Fibroblast of gingiva (primary cell): ENCODE results near the gene PCCA.

ENCODE experiments used
- DNase-seq: peaks from one replicate; pipeline ENCODE4 v3.0.0-alpha.2; 2011; ENCODE audit warnings: low read depth

PCCA gene

GRCh38 chr13:100432611-100433010 lies 343.7 kb downstream of the PCCA start:
- DNase-seq, result no peak

DNA sequence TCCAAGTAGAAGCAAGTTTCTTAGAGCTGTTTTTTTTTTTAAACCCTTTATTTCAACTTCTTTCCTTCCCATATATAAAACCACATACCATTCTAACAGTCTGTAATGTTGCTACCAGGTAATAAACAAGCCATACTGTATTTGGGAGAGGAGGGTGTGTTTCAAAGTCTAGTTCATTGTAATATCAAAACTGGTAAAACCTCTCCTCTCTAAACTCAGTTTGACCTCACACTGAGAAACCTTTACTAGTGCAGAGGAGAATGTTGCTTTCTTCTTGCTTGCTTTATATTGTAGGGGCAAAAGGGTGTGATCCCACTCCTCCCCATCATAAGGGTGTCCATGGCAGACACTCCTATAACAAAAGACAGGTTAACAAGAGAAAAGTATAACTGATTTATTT lies 344.6 kb downstream of the PCCA start:
- DNase-seq, result no peak

DNA sequence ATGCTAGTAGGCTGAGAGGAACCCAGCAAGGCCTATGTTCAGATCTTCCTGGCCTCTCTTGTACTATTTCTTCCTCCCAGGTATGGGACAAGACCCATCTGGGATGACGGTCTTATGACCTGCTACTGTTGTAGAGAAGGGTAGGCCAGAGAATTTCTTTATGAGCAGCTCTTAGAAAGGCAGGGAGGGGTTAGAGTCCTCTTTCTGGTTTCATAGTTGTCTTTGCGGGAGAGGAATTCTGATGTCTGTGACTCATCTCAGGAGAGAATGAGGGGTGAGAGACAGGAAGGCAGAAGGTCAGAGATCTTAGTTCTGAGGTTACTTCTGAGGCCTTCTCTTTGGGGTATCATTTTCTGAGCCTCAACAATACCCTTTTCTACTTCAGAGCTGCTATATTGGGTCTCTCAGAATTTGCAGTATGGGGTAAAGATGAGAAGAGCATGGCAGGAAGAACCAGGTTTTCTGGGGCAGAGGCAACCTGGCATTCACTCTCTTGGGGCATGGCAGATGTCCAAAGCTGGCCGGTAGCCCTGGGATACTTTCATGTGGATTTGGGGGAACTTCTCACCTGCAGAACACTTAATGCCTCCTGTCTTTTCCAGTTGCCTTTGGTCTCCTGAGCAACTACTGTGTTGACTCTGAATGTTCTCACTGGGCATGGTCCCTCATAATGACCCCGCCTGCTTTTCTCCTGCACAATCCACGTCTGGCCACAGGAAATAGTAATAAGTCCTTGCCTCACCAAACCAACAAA lies 345.3 kb downstream of the PCCA start:
- DNase-seq, result peak; percentile 22

DNA sequence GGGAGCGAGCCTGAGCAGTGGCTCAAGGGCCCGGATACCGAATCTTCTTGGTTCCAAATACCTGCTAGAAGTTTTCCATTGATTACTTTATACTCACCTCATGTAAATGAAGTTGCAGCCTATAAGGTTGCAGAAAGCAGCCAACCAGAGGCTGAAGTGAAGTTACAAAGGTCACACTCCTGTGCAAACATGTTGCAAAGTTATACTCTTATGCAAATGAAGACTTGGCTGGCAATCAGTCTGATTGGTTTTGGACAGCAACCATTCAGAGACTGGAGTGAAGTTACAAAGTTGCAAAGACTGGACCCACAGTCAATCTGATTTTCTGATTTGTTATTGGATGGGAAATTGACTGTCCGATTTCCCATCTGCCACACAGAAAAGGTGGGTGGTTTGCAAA lies 347.2 kb downstream of the PCCA start:
- no peak for DNase-seq

GRCh38 chr13:100438059-100438788 lies 349.3 kb downstream of the PCCA start:
- DNase-seq, result no peak

DNA sequence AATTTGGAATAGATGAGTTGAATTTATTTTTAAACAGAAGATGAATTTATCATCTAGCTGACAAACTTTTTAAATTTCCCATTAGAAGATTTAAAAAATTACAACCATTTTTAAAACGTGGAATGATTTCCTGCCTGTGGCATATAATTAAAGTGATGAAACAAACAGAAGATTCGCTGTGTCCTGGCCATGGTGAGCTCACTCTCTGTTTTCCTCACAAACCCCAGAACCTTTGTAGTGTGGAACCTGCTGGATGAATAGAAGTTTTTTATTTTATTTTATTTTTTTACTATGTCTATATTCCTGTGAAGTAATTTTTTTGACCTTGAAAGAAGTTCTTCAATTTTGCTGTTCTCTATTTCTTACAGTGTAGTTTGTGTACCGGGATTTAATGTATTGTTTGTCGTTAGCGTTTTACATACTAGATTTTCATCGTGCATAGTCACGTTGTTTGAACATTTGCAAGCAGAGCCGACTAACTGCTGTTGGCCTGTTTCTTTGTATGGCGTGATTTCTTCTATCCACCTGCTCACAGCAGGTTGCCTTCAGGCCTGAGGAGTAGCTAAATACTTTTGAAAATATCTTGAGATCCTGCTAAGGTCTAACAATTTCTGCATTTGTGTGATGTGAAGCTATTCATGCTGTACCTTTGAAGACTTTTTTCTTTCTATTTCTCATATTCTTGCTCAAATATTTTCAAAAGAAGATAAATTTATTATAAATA lies 350.5 kb downstream of the PCCA start:
- DNase-seq, result no peak

GRCh38 chr13:100440751-100441425 lies 352.0 kb downstream of the PCCA start:
- peak; percentile 37 for DNase-seq

GRCh38 chr13:100442095-100442832 lies 353.4 kb downstream of the PCCA start:
- no peak for DNase-seq

- DNase-seq, result no peak
Observed at GRCh38 chr13:100443278-100443997, 354.5 kb downstream of the PCCA start.

DNA sequence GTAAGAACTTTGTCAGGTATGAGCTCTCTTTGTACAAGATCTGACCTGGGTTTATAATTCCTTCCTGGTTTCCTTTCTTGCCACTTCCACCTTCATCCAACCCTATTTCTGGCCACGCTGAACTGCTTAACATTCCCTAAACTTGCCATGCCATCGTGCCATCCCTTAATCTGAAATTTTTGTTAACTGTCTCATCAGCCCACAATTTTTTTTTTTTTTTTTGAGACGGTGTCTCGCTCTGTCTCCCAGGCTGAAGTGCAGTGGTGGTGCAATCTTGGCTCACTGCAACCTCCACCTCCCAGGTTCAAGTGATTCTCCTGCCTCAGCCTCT lies 355.1 kb downstream of the PCCA start:
- DNase-seq, result no peak

- DNase-seq, result no peak
Observed at GRCh38 chr13:100447831-100448230, 358.9 kb downstream of the PCCA start.

DNA sequence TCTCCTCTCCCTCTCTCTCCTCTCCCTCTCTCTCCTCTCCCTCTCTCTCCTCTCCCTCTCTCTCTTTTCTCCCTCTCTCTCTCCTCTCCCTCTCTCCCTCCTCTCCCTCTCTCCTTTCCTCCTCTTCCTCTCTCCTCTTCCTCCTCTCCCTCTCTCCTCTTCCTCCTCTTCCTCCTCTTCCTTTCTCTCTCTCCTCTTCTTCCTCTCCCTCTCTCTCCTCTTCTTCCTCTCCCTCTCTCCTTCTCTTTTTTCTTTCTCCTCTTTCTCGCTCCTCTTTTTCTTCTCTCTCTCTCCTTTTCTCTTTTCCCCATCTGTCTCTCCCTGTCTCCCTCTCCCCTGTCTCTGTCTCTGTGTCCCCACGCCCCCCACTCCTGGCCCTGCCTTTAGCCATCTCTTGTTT lies 363.0 kb downstream of the PCCA start:
- DNase-seq, result no peak

DNA sequence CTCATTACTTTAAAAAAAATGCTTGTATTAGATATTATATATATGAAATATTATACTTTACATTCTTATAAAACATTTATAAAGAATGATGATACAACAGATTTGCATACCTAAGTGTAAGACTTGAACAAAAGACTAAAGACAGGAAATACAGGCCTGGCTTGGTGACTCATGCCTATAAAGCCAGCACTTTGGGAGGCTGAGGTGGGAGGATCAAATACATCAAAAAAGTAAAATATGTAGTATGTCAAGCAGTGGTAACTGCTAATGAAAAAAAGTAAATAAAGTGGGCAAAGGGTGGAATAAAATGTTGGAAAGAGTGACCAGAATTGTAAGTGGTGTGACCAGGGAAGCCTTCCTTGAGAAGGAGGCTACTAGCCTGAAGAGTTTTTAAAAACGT lies 366.0 kb downstream of the PCCA start:
- no peak for DNase-seq

- DNase-seq, result no peak
Observed at GRCh38 chr13:100458673-100459072, 369.8 kb downstream of the PCCA start.

DNA sequence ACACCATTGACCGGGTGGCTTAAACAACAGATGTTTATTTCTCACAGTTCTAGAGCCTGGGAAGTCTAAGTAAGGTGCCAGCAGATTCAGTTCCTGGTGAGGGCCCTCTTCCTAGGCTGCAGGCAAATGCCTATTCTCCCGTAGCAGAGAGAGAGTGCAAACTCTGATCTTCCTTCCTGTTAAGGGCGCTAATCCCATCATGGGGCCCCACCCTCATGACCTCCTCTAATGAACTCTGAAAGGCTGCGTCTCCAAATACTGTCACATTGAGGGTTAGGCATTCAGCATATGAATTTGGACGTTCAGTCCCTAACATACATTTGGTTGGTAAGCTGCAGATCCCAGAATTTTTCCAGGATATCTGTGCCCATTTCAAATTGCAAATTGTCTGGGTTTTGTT lies 370.9 kb downstream of the PCCA start:
- no peak for DNase-seq

- no peak for DNase-seq
Observed at GRCh38 chr13:100460266-100460665, 371.4 kb downstream of the PCCA start.

DNA sequence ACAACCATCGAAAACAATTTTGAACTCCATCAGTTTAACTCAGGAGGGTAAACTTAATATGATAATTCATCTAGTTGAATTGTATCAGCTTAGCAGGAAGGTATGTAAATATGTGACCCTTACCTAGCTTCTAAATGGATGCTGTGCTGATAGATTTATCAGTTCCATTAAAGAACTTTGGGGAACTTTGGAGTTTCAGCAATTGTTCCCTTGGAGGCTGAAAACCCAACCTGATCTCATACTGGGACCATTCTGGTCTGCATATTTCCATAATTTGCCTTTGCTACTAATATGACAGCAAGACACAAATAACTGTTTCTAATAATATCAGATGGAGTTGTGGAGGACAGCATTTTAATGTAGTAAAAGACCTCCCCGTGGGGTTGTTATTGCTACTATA lies 371.9 kb downstream of the PCCA start:
- no peak for DNase-seq

- DNase-seq, result peak; percentile 17
Observed at GRCh38 chr13:100461309-100462030, 372.6 kb downstream of the PCCA start.

GRCh38 chr13:100464006-100464405 lies 375.1 kb downstream of the PCCA start:
- no peak for DNase-seq

DNA sequence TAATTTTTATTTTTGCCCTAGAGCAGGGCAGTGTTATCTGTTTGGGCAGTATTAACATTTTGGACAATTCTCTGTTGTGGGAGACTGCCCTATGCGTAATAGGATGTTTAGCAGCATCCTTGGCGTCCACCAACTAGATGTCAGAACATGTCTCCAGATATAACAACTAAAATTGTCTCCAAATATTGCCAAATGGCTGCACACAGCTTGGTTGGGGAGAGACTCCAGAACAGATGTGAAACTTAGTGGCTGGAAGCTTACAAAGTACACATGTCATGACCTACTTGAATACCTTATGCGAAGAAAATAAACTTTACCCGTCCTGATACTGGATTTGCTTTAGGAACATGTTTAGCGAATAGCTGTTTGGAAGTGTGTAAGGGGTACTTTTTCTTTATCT lies 376.7 kb downstream of the PCCA start:
- no peak for DNase-seq
